Measurements from ENCODE around the gene COMTD1. TPM values are rescaled to one million over a fixed set of nuclear protein-coding genes. Genes with fewer than 3 reads are reported as not detected.

The COMTD1 gene
- total RNA-seq, 4 donors from 2014 or later = 3.2 to 59.7 (median 22.9) TPM

DNA sequence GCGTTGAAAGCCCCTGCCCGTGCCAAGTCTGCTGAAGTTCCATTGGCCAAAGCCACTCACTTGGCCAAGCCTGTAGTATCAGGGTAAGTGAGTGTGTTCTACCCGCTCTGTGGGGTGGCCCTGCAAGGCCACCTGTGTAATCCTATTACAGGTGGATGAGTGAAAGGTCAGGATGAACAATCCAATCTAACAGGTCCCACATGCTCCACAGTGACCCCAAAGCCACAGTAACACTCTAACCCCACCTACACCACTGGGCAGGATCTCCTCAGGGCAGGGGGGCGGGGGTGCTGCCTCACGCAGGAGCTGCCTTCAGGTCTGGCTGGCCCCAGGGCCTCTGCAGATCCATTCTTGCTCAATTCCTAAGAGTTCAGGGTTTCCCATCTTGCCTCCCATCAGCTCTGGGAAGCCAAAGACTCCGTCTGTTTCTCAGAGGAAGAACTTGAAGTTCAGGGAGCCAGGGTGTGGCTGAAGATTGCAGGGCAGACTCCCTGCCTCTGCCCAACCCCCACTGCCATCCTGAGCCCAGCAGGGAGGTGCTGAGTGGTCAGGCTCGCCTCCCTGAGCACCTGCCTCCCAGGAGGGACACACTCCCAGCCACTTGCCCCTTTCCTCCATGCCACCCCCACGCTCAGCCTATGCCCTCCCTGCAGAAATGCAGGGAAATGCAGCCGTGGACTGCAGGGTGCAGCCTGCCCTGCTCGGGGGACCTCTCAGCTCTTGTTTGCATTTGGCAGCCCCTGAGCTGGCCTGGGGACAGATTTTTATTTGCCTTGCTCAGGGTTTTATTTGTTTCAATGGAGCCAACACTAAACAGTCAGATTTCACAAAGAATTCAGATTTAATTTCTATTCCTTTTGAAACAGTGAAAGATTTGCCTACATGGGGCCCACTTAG is 9.8 kb upstream of the COMTD1 start:
- no peak overlapping the region for H3K4me3 ChIP-seq
- TF ChIP-seq, protein P1, sequence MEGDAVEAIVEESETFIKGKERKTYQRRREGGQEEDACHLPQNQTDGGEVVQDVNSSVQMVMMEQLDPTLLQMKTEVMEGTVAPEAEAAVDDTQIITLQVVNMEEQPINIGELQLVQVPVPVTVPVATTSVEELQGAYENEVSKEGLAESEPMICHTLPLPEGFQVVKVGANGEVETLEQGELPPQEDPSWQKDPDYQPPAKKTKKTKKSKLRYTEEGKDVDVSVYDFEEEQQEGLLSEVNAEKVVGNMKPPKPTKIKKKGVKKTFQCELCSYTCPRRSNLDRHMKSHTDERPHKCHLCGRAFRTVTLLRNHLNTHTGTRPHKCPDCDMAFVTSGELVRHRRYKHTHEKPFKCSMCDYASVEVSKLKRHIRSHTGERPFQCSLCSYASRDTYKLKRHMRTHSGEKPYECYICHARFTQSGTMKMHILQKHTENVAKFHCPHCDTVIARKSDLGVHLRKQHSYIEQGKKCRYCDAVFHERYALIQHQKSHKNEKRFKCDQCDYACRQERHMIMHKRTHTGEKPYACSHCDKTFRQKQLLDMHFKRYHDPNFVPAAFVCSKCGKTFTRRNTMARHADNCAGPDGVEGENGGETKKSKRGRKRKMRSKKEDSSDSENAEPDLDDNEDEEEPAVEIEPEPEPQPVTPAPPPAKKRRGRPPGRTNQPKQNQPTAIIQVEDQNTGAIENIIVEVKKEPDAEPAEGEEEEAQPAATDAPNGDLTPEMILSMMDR (IDR thresholded peaks at IDR 0.05) = no peak
- TF ChIP-seq POLR2A (IDR thresholded peaks at IDR 0.05) = no peak
- H3K27ac ChIP-seq = no peak overlapping the region

DNA sequence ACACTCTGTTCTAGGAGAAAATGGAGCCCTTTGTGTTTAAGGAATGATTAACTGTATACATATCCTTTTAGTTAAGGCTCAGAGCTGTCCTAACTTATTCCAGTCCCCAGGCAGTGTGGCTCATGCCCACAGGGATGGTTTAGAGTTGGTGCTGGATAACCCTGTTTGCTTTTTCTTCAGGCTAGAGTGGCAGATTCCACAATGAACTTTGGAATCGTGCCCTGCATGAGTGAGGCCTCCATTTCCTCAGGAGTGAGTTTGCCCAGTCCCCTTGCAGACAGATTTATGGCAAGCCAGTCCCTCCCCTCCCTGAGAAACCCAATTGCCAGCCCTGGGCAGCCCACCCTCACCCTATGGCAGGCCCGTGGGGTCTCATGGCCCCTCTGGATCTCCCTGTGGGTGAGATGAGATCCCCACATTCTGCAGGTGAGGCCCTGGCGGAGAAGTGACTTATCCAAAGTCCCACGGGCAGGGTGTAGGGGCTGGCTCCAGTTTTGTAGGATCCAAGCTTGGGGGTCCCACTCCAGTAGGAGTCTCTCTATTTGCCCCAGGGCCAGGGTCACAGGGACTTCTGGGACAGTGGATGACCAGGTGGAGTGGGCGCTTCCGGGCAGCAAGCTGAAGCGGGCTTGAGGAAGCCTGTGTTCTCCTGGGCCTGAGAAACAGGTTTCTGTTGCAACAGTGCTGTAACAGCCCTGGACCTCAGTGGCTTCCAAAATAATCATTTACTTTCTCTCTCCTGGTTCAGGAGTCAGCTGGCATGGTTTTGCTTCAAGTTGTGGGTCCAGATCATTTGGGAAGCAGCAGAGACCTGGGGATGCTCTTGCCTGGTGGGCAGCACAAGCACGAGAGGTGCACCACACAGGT is 9.0 kb upstream of the COMTD1 start:
- intact Hi-C loops (cut with DNase I; ENCODE audit: low total_unique reads) = no loop called here
- H3K27ac ChIP-seq = no peak overlapping the region
- no peaks in the 10 kb centered on the region for H3K36me3 ChIP-seq
- TF ChIP-seq, protein P1 (IDR thresholded peaks at IDR 0.05) = no peak
- TF ChIP-seq POLR2A (IDR thresholded peaks at IDR 0.05) = no peak
- no peaks in the 10 kb centered on the region for H3K27me3 ChIP-seq
- no peak for DNase-seq
- no peaks in the 10 kb centered on the region for H3K9me3 ChIP-seq
- no peak overlapping the region for H3K4me3 ChIP-seq
- no peaks in the 10 kb centered on the region for H3K4me1 ChIP-seq

More for the DNA sequence above, 9.8 kb upstream of the COMTD1 start:
- H3K4me1 ChIP-seq = no peaks in the 10 kb centered on the region
- H3K9me3 ChIP-seq = no peaks in the 10 kb centered on the region
- no peak for DNase-seq
- no peaks in the 10 kb centered on the region for H3K27me3 ChIP-seq
- intact Hi-C loops (cut with DNase I; ENCODE audit: low total_unique reads) = no loop called here
- no peaks in the 10 kb centered on the region for H3K36me3 ChIP-seq

DNA sequence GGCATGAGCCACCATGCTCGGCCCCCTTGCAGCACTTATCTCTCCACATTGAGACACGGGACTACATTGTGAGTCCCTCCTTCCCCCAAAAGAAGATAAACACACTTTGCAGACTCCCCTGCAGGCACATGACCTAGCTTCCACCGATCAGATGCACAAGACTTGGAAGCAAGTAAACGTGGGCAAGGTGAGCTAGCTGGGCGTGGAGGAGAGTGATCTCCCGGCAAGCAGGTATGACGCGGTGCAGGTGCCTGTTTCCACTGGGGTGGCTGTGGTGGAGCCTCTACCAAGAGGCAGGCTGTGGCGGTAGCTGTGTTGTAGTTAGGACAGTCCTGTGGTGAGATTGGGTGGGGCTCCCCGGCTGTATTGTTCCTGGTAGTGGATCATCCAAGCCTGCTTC is 7.7 kb upstream of the COMTD1 start:
- DNase-seq = no peak
- Histone ChIP-seq H3K4me1 (no peaks in the 10 kb centered on the region), H3K4me3 (no peak overlapping the region), H3K27ac (no peak overlapping the region), H3K36me3 (no peaks in the 10 kb centered on the region), H3K27me3 (no peaks in the 10 kb centered on the region), H3K9me3 (no peaks in the 10 kb centered on the region)
- intact Hi-C loops (cut with DNase I; ENCODE audit: low total_unique reads) = no loop called here
- TF ChIP-seq, protein P1 (IDR thresholded peaks at IDR 0.05) = no peak

DNA sequence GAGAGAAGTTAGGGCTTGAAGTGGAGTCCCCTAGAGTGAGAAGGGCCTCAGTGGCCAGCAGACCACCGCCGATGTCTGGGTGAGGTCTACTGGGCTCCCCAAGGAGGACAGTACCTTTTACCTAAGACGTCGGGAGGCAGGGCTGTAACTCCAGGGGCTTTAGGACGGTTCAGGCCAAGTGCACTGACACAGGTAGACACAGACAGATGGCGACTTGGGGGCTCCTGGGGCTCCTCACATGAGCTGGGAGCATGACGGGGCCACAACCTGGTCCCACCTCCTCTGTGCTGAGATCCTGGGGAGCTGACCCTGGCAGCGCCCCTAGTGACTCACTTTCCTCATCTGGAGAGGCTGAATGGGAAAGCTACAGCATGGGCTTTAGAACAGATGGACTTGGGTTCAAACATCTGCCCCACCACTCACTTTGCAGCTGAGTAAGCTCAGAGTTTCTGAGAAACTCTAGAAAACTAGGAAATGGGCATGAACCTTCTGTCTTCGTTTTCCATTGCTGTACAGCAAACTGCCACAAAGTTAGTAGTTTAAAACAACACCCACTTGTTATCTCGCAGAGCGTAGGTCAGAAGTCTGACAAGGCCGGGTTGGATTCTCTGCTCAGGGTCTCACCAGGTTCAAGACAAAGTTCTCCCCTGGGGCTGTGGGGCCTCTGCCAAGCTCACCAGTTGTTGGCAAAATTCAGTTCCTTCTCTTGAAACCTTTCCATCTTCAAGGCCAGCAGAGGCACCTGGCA is 4.7 kb upstream of the COMTD1 start:
- Histone ChIP-seq H3K27ac (no peak overlapping the region), H3K9me3 (no peaks in the 10 kb centered on the region), H3K4me3 (no peak overlapping the region), H3K36me3 (no peaks in the 10 kb centered on the region), H3K27me3 (no peaks in the 10 kb centered on the region), H3K4me1 (no peaks in the 10 kb centered on the region)
- intact Hi-C loops (cut with DNase I; ENCODE audit: low total_unique reads) = no loop called here
- TF ChIP-seq POLR2A (IDR thresholded peaks at IDR 0.05) = no peak
- TF ChIP-seq, protein P1 (IDR thresholded peaks at IDR 0.05) = no peak
- no peak for DNase-seq

Data from uterus (tissue), 4 donors.